Activated naive CD8-positive, alpha-beta T cell treated with anti-CD3 and anti-CD28 coated beads for 36 hours (primary cell): ENCODE results near the gene ZDHHC1. TPM values are rescaled to one million over a fixed set of nuclear protein-coding genes. Genes with fewer than 3 reads are reported as not detected.
"Not testable (repeated sequence)": the region's sequence is repeated elsewhere in the genome, so short reads cannot be mapped to it uniquely, and the experiment has no call there.

ENCODE experiments used
- DNase-seq: peaks from one replicate; pipeline ENCODE4 v3.0.0; 2021
- H3K27ac Mint-ChIP-seq: one replicate; pipeline ENCODE4 v1.8.0; 2022; ENCODE audit warnings: mild to moderate bottlenecking, moderate library complexity, mixed read lengths
- H3K27me3 Mint-ChIP-seq: one replicate; pipeline ENCODE4 v1.8.0; 2022; ENCODE audit warnings: mild to moderate bottlenecking, mixed read lengths
- H3K36me3 Mint-ChIP-seq: one replicate; pipeline ENCODE4 v1.8.0; 2021; ENCODE audit warnings: mild to moderate bottlenecking, mixed read lengths
- H3K4me1 Mint-ChIP-seq: one replicate; pipeline ENCODE4 v1.8.0; 2021; ENCODE audit warnings: mixed read lengths
- H3K4me3 Mint-ChIP-seq: one replicate; pipeline ENCODE4 v1.8.0; 2022; ENCODE audit warnings: mild to moderate bottlenecking, moderate library complexity, mixed read lengths
- H3K9me3 Mint-ChIP-seq: one replicate; pipeline ENCODE4 v1.8.0; 2022; ENCODE audit warnings: mixed read lengths
- total RNA-seq, 2 experiments: library from RNA; stranded (reverse); gene quantifications; one replicate each; pipeline ENCODE4 v1.2.3, GENCODE V29; 2021

The ZDHHC1 gene
- total RNA-seq, 2 experiments from 2014 or later, result 0.76 to 1.2 TPM

DNA sequence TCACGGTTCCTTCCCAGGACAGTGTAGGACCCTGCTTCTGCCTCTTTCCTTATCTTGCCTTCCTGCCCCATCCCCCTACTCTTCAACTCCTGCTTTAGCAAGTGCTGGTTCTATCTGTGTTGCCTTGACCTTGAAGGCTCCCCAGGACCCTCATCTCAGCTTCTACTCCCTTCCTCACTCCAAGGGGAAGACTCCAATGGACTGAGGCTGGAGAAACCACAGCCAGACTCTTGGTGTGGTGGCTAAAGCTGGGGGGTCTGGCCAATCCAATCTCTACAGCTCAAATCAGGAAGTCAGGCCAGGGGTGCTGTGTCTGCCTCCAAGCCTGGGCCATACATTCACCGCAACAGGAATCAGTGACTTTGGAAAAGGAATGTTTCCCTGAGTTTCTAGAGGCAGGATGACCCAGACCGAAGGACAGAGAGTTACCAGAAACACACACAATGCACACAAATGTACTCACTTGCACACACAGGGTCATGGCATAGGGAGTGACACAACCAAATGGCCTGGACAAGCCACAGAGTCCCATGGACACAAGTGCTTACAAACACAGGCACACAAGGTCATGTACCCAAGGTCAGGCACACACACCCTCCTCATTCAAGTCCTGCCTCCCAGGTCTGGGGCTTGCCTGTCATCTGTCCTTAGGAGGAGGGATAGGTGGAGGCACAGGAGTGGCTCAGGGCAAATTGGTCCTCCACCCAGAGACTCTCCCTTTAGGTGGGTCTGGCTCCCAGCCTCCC, 12.9 kb upstream of the ZDHHC1 start:
- Mint-ChIP-seq H3K27ac (no peak overlapping the region), H3K36me3 (no peaks in the 10 kb centered on the region), H3K9me3 (no peaks in the 10 kb centered on the region), H3K4me3 (peak overlapping the region; percentile 61), H3K4me1 (peaks cover 10% of the 10 kb centered on the region), H3K27me3 (peaks cover 46% of the 10 kb centered on the region)
- DNase-seq, result no peak

DNA sequence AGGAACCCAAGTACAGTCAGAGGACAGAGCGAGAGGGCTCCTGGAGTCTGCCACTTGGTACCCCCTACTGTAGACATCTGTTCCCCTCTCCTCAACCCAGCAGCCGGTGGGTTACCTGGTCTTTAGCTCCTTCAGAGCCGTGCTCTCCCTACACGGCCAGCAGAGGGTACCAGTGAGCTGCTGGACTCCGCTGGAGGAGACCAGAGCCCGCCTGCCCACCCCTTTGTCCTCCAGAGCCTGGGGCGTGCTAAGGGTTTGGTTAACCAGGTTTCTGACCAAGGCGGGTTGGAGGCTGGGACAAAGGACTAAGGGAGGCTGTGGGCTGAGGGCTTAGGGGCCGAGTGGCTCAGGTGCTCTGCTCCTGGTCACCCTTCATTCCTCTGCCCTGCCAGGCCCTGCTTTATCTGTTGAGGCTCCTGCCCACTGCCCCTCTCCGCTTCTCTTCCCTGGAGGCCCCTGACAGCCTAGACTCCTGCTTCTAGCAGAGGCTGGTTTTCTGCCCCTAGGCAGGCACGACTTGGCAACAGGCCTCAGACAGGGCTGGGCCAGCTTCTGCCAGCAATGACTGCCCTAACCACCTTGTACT, 12.0 kb upstream of the ZDHHC1 start:
- Mint-ChIP-seq H3K4me3 (no peak overlapping the region), H3K4me1 (peaks cover 10% of the 10 kb centered on the region), H3K27ac (no peak overlapping the region), H3K36me3 (no peaks in the 10 kb centered on the region), H3K9me3 (no peaks in the 10 kb centered on the region), H3K27me3 (peaks cover 46% of the 10 kb centered on the region)
- peak; percentile 63 for DNase-seq

DNA sequence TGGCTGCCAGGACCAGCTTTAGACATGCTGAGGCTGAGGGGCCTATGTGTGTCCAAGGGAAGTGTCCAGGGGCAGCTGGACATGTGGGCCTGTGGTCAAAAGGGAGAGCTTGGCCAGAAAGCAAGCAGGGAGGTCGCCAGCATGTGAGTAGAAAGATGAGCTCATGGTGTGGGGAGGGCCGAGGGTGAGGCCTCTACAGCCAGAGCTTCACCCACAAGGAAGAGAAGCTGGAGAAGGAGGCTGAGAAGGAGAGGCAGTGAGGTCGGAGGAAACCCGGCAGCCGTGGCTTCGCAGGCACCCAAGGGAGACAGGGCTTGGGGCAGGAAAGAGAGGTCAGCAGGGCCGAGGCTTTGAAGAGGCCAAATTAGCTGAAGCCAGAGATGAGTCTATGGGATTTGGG, 10.7 kb upstream of the ZDHHC1 start:
- Mint-ChIP-seq H3K27me3 (peaks cover 39% of the 10 kb centered on the region), H3K27ac (no peak overlapping the region), H3K4me3 (no peak overlapping the region), H3K4me1 (peaks cover 7% of the 10 kb centered on the region), H3K36me3 (no peaks in the 10 kb centered on the region), H3K9me3 (no peaks in the 10 kb centered on the region)
- DNase-seq, result no peak

DNA sequence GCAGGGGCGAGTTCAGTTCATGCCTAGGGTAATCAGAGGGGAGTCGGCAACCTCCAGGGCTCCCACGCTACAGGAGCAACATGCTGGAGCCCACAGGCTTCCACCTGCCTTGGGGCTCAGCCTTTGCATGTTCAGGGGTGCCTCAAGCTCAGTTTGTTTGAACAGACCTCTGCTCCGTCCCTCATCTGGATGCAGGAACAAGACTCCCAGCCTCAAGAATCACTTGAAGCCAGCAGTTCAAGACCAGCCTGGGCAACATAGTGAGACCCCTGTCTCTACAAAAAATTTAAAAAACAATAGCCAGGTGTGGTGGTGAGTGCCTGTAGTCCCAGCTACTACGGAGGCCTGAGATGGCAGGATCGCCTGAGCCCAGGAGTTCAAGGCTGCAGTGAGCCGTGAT, 9.7 kb upstream of the ZDHHC1 start:
- Mint-ChIP-seq H3K9me3 (no peaks in the 10 kb centered on the region), H3K27ac (no peak overlapping the region), H3K4me3 (no peak overlapping the region), H3K27me3 (peaks cover 33% of the 10 kb centered on the region), H3K36me3 (no peaks in the 10 kb centered on the region), H3K4me1 (peaks cover 4% of the 10 kb centered on the region)
- no peak for DNase-seq

DNA sequence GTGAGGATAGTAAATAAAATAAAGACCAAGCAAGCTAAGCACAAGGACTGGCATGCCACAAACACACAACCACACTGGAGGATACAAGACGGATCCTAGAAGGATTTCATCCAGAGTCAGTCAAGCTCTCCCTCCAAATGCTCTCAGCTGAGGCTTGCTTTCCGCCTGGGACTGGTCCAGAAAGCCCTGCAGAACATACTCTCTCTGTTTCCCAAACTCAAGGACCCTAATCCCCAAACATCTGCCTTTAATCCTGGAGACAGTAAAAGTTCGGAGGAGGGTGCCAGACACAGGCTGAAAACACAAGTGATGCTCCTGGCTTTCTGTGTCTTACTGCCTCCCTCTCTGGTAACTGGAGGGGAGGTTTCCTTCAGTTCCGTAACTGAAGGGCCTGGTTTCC, 9.3 kb upstream of the ZDHHC1 start:
- Mint-ChIP-seq H3K4me1 (peaks cover 4% of the 10 kb centered on the region), H3K27ac (no peak overlapping the region)

DNA sequence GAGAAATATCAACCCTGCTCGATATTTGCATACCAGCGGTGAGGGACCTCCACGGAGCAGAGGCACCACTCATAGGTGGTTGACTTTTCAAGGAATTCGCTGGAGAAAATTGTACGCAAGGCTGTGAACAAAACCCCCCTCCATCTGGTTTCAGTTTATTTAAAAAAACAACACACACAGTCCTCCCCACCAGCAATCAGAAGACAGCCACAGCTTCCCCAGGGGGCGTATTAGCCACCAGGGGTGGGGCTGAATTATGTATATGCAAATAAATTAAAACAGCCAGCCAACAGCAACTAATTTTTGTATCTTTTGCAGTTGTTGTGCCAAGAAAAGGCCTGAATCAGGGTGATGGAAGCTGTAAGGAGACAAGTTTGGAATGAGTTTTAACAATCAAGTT, 8.8 kb upstream of the ZDHHC1 start:
- Mint-ChIP-seq H3K36me3 (no peaks in the 10 kb centered on the region), H3K4me1 (no peaks in the 10 kb centered on the region), H3K9me3 (no peaks in the 10 kb centered on the region), H3K27ac (no peak overlapping the region), H3K4me3 (no peak overlapping the region), H3K27me3 (peaks cover 29% of the 10 kb centered on the region)
- no peak for DNase-seq

More for the DNA sequence above, 9.3 kb upstream of the ZDHHC1 start:
- H3K36me3 Mint-ChIP-seq, result no peaks in the 10 kb centered on the region
- peaks cover 33% of the 10 kb centered on the region for H3K27me3 Mint-ChIP-seq
- no peaks in the 10 kb centered on the region for H3K9me3 Mint-ChIP-seq
- H3K4me3 Mint-ChIP-seq, result no peak overlapping the region
- DNase-seq, result no peak

DNA sequence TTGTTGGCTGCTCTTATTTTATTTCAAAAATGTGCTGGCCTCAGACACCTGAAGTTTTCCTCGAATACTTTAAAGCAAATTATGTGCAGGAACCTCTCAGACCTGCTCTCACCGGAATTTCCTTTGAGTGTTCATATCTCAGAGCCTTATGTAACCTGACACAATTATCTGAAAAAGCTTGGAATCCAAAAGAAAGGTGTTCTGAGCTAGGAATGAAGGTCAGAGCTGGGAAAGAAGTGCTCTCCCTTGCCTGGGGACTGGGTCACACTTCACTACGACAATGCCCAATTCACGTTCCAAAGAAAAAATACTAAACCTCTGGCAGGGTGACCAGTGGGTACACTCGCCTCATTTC, 8.0 kb upstream of the ZDHHC1 start:
- H3K9me3 Mint-ChIP-seq, result no peaks in the 10 kb centered on the region
- H3K27ac Mint-ChIP-seq, result no peak overlapping the region
- H3K4me1 Mint-ChIP-seq, result no peaks in the 10 kb centered on the region
- H3K36me3 Mint-ChIP-seq, result no peaks in the 10 kb centered on the region
- H3K4me3 Mint-ChIP-seq, result no peak overlapping the region
- DNase-seq, result no peak
- H3K27me3 Mint-ChIP-seq, result peaks cover 29% of the 10 kb centered on the region

DNA sequence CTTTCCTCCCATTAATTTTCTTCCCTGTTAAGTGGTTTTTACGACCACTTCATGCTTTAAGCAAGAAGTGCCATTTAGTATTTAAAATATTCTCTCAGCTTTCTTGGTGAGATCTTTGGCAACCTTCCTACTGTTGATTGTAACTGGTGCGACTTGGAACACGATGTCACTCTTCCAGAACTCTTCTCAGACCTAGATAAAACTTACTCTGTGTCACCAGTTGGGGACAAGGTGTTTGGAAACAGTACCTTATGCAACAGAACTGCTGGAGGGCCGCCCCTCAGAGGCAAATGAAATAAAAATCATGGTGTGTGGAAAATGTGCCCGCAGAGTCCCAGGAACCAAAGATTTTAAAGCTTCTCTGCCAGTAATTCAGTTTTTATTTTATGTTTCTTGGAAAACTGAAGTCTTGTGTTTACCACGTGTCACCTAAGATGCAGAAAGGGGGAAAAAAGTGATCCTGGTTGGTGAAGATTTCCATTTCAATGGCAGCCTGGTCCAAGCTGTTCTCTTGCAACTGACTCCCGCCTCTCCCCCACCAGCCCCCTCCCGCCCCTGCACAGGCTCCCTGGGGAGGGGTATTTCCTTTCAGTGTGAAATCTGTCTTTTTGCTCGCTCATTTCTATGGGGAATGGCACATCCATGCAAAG, 7.5 kb upstream of the ZDHHC1 start:
- Mint-ChIP-seq H3K9me3 (no peaks in the 10 kb centered on the region), H3K4me3 (no peak overlapping the region), H3K27me3 (peaks cover 25% of the 10 kb centered on the region)

DNA sequence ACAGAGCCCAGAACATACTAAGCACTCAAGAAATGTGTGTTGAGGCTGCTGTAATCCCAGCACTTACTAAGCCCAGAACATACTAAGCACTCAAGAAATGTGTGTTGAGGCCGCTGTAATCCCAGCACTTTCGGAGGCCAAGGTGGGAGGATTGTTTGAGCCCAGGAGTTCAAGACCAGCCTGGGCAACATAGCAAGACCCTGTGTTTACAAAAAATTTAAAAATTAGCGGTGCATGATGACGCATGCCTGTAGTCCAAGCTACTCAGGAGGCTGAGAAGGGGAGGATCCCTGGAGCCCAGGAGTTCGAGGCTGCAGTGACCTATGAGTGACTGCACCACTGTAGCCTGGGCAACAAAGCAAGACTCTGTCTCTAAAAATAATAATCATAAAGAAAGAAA, 6.7 kb upstream of the ZDHHC1 start:
- H3K27me3 Mint-ChIP-seq, result peaks cover 21% of the 10 kb centered on the region
- no peaks in the 10 kb centered on the region for H3K9me3 Mint-ChIP-seq
- DNase-seq, result no peak
- H3K4me3 Mint-ChIP-seq, result no peak overlapping the region
- no peaks in the 10 kb centered on the region for H3K4me1 Mint-ChIP-seq
- no peak overlapping the region for H3K27ac Mint-ChIP-seq
- no peaks in the 10 kb centered on the region for H3K36me3 Mint-ChIP-seq

More for the DNA sequence above, 7.5 kb upstream of the ZDHHC1 start:
- H3K27ac Mint-ChIP-seq, result no peak overlapping the region
- no peak for DNase-seq
- no peaks in the 10 kb centered on the region for H3K36me3 Mint-ChIP-seq
- H3K4me1 Mint-ChIP-seq, result no peaks in the 10 kb centered on the region

DNA sequence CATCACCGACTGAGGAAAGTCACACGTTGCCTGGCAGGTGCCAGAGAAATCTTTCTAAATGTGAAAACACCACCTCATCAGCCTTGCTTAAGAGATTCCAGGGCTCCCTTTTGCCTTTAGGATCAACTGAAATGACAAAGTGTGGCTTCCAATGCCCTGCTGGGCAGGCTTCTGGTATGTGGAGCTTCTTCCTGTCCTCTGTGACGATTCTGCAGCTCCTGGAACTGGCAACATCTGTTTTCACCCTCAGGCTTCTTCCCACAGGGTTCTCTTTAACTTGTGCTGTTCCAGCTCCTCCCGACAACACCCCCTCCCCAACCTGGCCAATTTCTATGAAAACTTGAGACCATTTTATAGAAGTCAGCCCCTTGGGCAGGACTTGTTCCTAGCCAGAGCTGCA, 4.8 kb upstream of the ZDHHC1 start:
- Mint-ChIP-seq H3K4me3 (no peak overlapping the region), H3K4me1 (peaks cover 3% of the 10 kb centered on the region), H3K9me3 (no peaks in the 10 kb centered on the region), H3K36me3 (no peaks in the 10 kb centered on the region), H3K27ac (no peak overlapping the region), H3K27me3 (peaks cover 27% of the 10 kb centered on the region)
- no peak for DNase-seq

DNA sequence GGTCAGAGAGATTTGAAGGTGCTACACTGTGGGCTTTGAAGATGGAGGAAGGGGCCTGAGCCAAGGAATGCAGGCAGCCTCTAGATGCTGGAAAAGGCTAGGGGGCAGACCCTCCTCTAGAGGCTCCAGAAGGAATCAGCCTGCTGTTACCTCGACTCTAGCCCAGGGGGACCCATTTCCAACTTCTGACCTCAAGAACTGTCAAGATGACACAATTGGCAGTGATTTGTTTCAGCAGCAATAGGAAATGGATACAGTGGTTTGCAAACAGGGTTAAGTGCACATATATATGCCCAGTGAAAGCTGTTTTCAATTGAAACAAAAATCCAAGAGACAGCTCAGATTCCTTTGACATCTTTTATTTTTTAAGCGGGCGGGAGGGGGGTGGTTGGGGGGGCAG, 3.7 kb upstream of the ZDHHC1 start:
- no peaks in the 10 kb centered on the region for H3K9me3 Mint-ChIP-seq

DNA sequence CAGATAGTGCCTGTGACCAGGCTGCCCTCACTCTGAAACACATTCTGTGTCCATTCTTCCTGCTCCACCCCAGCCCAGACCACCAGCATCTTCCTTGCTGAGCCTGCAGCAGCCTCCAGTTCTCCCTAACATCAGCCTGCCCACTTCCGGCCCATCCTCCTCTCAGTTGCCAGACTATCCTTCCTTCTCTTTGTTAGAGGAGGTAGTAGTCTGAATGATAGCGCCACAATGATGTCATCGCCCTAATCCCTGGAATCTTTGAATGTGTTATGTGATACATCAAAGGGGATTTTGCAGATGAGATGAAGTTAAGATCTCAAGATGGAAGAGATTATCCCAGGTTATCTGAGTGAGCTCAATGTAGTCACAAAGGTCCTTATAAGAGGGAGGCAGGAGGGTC, 3.2 kb upstream of the ZDHHC1 start:
- no peaks in the 10 kb centered on the region for H3K36me3 Mint-ChIP-seq
- no peak overlapping the region for H3K4me3 Mint-ChIP-seq
- H3K27ac Mint-ChIP-seq, result no peak overlapping the region
- H3K27me3 Mint-ChIP-seq, result peaks cover 27% of the 10 kb centered on the region
- H3K9me3 Mint-ChIP-seq, result no peaks in the 10 kb centered on the region
- H3K4me1 Mint-ChIP-seq, result peaks cover 5% of the 10 kb centered on the region
- DNase-seq, result no peak

More for the DNA sequence above, 3.7 kb upstream of the ZDHHC1 start:
- Mint-ChIP-seq H3K4me3 (no peak overlapping the region), H3K27ac (no peak overlapping the region), H3K36me3 (no peaks in the 10 kb centered on the region), H3K4me1 (peaks cover 5% of the 10 kb centered on the region), H3K27me3 (peaks cover 28% of the 10 kb centered on the region)
- no peak for DNase-seq

DNA sequence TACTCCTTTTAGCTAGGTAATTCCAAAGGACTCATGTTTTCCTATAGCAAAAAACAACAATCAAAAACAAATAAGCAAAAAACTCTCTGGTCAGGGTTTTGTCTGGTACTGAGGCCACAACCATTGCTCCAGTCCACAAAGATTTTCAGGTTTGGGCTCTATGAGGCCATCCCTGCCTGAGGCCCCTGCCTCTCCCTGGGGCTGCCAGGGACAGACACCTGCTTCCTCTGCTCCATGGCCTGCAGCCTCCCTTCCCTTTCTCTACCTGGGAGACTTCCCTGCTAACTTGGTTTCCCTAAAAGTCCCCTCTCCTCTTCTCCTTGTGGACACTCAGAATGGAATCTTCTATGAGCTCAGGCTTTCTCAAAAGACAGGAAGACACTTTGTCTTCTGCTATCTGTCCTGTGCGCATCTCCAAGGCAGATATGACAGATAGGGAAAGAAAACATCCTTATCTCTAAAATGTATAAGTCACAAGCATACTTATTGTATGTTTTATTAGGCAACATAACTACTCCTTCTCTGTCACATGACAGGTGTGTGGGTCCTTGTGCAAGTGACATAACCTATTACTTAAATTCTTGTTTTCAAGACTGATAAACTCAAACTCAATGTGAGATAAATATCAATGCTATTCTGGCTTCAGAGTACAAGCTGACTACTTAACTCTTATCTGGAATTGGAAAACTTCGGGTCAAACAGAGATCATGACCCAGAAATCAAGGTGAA, 1.2 kb upstream of the ZDHHC1 start:
- H3K27me3 Mint-ChIP-seq, result peaks cover 27% of the 10 kb centered on the region
- no peak for DNase-seq
- peaks cover 5% of the 10 kb centered on the region for H3K4me1 Mint-ChIP-seq
- H3K4me3 Mint-ChIP-seq, result peak overlapping the region; percentile 72
- no peak overlapping the region for H3K27ac Mint-ChIP-seq
- H3K9me3 Mint-ChIP-seq, result no peaks in the 10 kb centered on the region
- H3K36me3 Mint-ChIP-seq, result no peaks in the 10 kb centered on the region

DNA sequence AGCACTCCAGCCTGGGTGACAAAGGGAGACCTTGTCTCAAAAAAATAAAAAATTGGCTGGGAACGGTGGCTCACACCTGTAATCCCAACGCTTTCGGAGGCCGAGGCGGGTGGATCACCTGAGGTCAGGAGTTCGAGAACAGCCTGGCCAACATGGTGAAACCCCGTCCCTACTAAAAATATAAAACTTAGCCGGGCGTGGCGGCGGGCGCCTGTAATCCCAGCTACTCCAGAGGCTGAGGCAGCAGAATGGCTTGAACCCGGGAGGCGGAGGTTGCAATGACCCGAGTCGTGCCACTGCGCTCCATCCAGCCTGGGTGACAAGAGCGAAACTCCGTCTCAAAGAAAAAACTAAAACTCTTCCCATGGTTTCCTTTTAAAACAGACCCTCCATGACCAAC, 856 bp downstream of the ZDHHC1 start:
- peaks cover 27% of the 10 kb centered on the region for H3K27me3 Mint-ChIP-seq
- DNase-seq, H3K27ac Mint-ChIP-seq, H3K36me3 Mint-ChIP-seq, H3K9me3 Mint-ChIP-seq, H3K4me1 Mint-ChIP-seq: not testable (repeated sequence)
- H3K4me3 Mint-ChIP-seq, result peak overlapping the region; percentile 67
